Immature natural killer cell (primary cell): ENCODE measurements around the gene ECE2. TPM values are rescaled to one million over a fixed set of nuclear protein-coding genes. Genes with fewer than 3 reads are reported as not detected.

ENCODE experiments used
- DNase-seq, 3 donors: peaks; one replicate each; pipeline ENCODE4 v3.0.0; 2022; ENCODE audit warnings: mixed read lengths in 1 of 3
- H3K27ac Mint-ChIP-seq, 6 donors: one replicate each; pipeline ENCODE4 v1.8.0; 2020; ENCODE audit warnings: mixed read lengths in 6 of 6, mild to moderate bottlenecking in 5 of 6, inconsistent platforms in 4 of 6, moderate library complexity in 3 of 6
- H3K27me3 Mint-ChIP-seq, 3 donors: one replicate each; pipeline ENCODE4 v1.8.0; 2020 to 2021; ENCODE audit warnings: low read depth in 3 of 3, mild to moderate bottlenecking in 3 of 3, mixed read lengths in 3 of 3, moderate library complexity in 3 of 3, inconsistent platforms in 1 of 3
- H3K36me3 Mint-ChIP-seq, 3 donors: one replicate each; pipeline ENCODE4 v1.8.0; 2020; ENCODE audit warnings: mixed read lengths in 3 of 3, inconsistent platforms in 2 of 3, mild to moderate bottlenecking in 2 of 3
- H3K4me1 Mint-ChIP-seq, 2 donors: one replicate each; pipeline ENCODE4 v1.8.0; 2020; ENCODE audit warnings: inconsistent platforms in 2 of 2, mild to moderate bottlenecking in 2 of 2, mixed read lengths in 2 of 2, moderate library complexity in 1 of 2
- H3K4me3 Mint-ChIP-seq, 5 donors: one replicate each; pipeline ENCODE4 v1.8.0; 2020; ENCODE audit warnings: mild to moderate bottlenecking in 5 of 5, mixed read lengths in 5 of 5, inconsistent platforms in 3 of 5, moderate library complexity in 3 of 5
- H3K9me3 Mint-ChIP-seq, 6 donors: one replicate each; pipeline ENCODE4 v1.8.0; 2020; ENCODE audit warnings: mild to moderate bottlenecking in 6 of 6, mixed read lengths in 6 of 6, inconsistent platforms in 4 of 6, moderate library complexity in 3 of 6
- polyA plus RNA-seq, 3 donors: library from polyadenylated mRNA; unstranded; fragments of 300-500 nt; fragmentation: Illumina TruSeq; gene quantifications; one replicate each; pipeline ENCODE4 v1.2.3, GENCODE V29; 2021

Gene ECE2
- polyA plus RNA-seq, 3 donors from 2014 or later = not detected

GRCh38 chr3:184236033-184236410 lies 39.8 kb upstream of the ECE2 start:
- Mint-ChIP-seq H3K27me3 (peaks cover 9 to 20% (median 15%) of the 10 kb centered on the region in 3 donors), H3K36me3 (peaks cover 0 to 3% (median 0%) of the 10 kb centered on the region in 3 donors), H3K4me3 (no peak overlapping the region), H3K9me3 (no peaks in the 10 kb centered on the region), H3K4me1 (peaks cover 5 to 6% of the 10 kb centered on the region in 2 donors), H3K27ac (no peak overlapping the region)
- no peak for DNase-seq

- H3K27me3 Mint-ChIP-seq = peaks cover 5 to 13% (median 10%) of the 10 kb centered on the region in 3 donors
Observed at GRCh38 chr3:184236636-184237035, 39.2 kb upstream of the ECE2 start.

GRCh38 chr3:184237211-184237610 lies 38.6 kb upstream of the ECE2 start:
- Mint-ChIP-seq H3K27me3 (peaks cover 3 to 9% (median 5%) of the 10 kb centered on the region in 3 donors), H3K9me3 (no peaks in the 10 kb centered on the region), H3K27ac (no peak overlapping the region), H3K4me3 (no peak overlapping the region), H3K36me3 (peaks cover 0 to 1% (median 0%) of the 10 kb centered on the region in 3 donors), H3K4me1 (no peaks in the 10 kb centered on the region)
- no peak for DNase-seq

More at GRCh38 chr3:184236636-184237035, 39.2 kb upstream of the ECE2 start:
- Mint-ChIP-seq H3K36me3 (no peaks in the 10 kb centered on the region), H3K9me3 (no peaks in the 10 kb centered on the region), H3K4me3 (no peak overlapping the region), H3K27ac (no peak overlapping the region), H3K4me1 (no peaks in the 10 kb centered on the region)
- DNase-seq = no peak

GRCh38 chr3:184237807-184238206 lies 38.0 kb upstream of the ECE2 start:
- Mint-ChIP-seq H3K27me3 (peaks cover 3 to 5% (median 4%) of the 10 kb centered on the region in 3 donors), H3K36me3 (peaks cover 0 to 7% (median 1%) of the 10 kb centered on the region in 3 donors), H3K9me3 (no peaks in the 10 kb centered on the region), H3K4me1 (no peaks in the 10 kb centered on the region), H3K27ac (no peak overlapping the region), H3K4me3 (no peak overlapping the region)
- DNase-seq = no peak

GRCh38 chr3:184238246-184238818 lies 37.5 kb upstream of the ECE2 start:
- DNase-seq = no peak
- H3K27me3 Mint-ChIP-seq = peaks cover 3 to 4% (median 3%) of the 10 kb centered on the region in 3 donors
- H3K27ac Mint-ChIP-seq = no peak overlapping the region
- no peaks in the 10 kb centered on the region for H3K9me3 Mint-ChIP-seq
- no peaks in the 10 kb centered on the region for H3K4me1 Mint-ChIP-seq
- H3K4me3 Mint-ChIP-seq = no peak overlapping the region
- H3K36me3 Mint-ChIP-seq = peaks cover 0 to 12% (median 3%) of the 10 kb centered on the region in 3 donors

GRCh38 chr3:184239221-184239620 lies 36.6 kb upstream of the ECE2 start:
- H3K4me1 Mint-ChIP-seq = no peaks in the 10 kb centered on the region
- no peak overlapping the region for H3K27ac Mint-ChIP-seq
- H3K36me3 Mint-ChIP-seq = peaks cover 0 to 16% (median 3%) of the 10 kb centered on the region in 3 donors
- no peak for DNase-seq
- H3K4me3 Mint-ChIP-seq = no peak overlapping the region
- no peaks in the 10 kb centered on the region for H3K9me3 Mint-ChIP-seq
- H3K27me3 Mint-ChIP-seq = peaks cover 0 to 4% (median 3%) of the 10 kb centered on the region in 3 donors

GRCh38 chr3:184239708-184240107 lies 36.1 kb upstream of the ECE2 start:
- Mint-ChIP-seq H3K27ac (no peak overlapping the region), H3K4me3 (no peak overlapping the region), H3K27me3 (peaks cover 0 to 4% (median 3%) of the 10 kb centered on the region in 3 donors), H3K4me1 (no peaks in the 10 kb centered on the region), H3K36me3 (peaks cover 0 to 20% (median 3%) of the 10 kb centered on the region in 3 donors), H3K9me3 (no peaks in the 10 kb centered on the region)
- DNase-seq = no peak

- H3K36me3 Mint-ChIP-seq = peaks cover 3 to 24% (median 5%) of the 10 kb centered on the region in 3 donors
- DNase-seq = no peak
- no peak overlapping the region for H3K4me3 Mint-ChIP-seq
- H3K27me3 Mint-ChIP-seq = peaks cover 0 to 3% (median 1%) of the 10 kb centered on the region in 3 donors
- H3K27ac Mint-ChIP-seq = no peak overlapping the region
- H3K4me1 Mint-ChIP-seq = no peaks in the 10 kb centered on the region
- no peaks in the 10 kb centered on the region for H3K9me3 Mint-ChIP-seq
Observed at GRCh38 chr3:184240384-184241140, 35.3 kb upstream of the ECE2 start.

- H3K4me3 Mint-ChIP-seq = no peak overlapping the region
- H3K27ac Mint-ChIP-seq = no peak overlapping the region
- no peaks in the 10 kb centered on the region for H3K4me1 Mint-ChIP-seq
- peaks cover 0 to 3% (median 1%) of the 10 kb centered on the region in 3 donors for H3K27me3 Mint-ChIP-seq
- peaks cover 5 to 29% (median 6%) of the 10 kb centered on the region in 3 donors for H3K36me3 Mint-ChIP-seq
- no peak for DNase-seq
- H3K9me3 Mint-ChIP-seq = peaks cover 0 to 1% (median 0%) of the 10 kb centered on the region in 6 donors
Observed at GRCh38 chr3:184241141-184241446, 34.7 kb upstream of the ECE2 start.

- Mint-ChIP-seq H3K4me1 (no peaks in the 10 kb centered on the region), H3K4me3 (no peak overlapping the region), H3K36me3 (peaks cover 5 to 29% (median 6%) of the 10 kb centered on the region in 3 donors), H3K27ac (no peak overlapping the region), H3K9me3 (peaks cover 0 to 1% (median 0%) of the 10 kb centered on the region in 6 donors), H3K27me3 (peaks cover 0 to 3% (median 1%) of the 10 kb centered on the region in 3 donors)
- no peak for DNase-seq
Observed at GRCh38 chr3:184241447-184242296, 34.1 kb upstream of the ECE2 start.

- Mint-ChIP-seq H3K9me3 (peaks cover 0 to 1% (median 0%) of the 10 kb centered on the region in 6 donors), H3K4me3 (no peak overlapping the region), H3K4me1 (peaks cover 0 to 3% of the 10 kb centered on the region in 2 donors), H3K36me3 (peaks cover 5 to 29% (median 6%) of the 10 kb centered on the region in 3 donors), H3K27ac (no peak overlapping the region), H3K27me3 (peaks cover 0 to 3% (median 1%) of the 10 kb centered on the region in 3 donors)
- no peak for DNase-seq
Observed at GRCh38 chr3:184242297-184242685, 33.5 kb upstream of the ECE2 start.

- peaks cover 12 to 14% (median 12%) of the 10 kb centered on the region in 3 donors for H3K27me3 Mint-ChIP-seq
- H3K27ac Mint-ChIP-seq = peak within 1 kb of the TSS; percentile 88 to 97 (median 94)
- H3K4me3 Mint-ChIP-seq = peak within 1 kb of the TSS; percentile 90 to 98 (median 96)
- peaks cover 17 to 22% of the 10 kb centered on the region in 2 donors for H3K4me1 Mint-ChIP-seq
- peaks cover 3 to 13% (median 5%) of the 10 kb centered on the region in 3 donors for H3K36me3 Mint-ChIP-seq
- peak; percentile 83 to 85 (median 85) for DNase-seq
- peaks cover 0 to 1% (median 0%) of the 10 kb centered on the region in 6 donors for H3K9me3 Mint-ChIP-seq
Observed at GRCh38 chr3:184248454-184249411, 27.1 kb upstream of the ECE2 start, which contains the start of gene ALG3. TSS of gene ALG3 (minus strand) at chr3:184248962. CDS start at chr3:184248940, 22 bp downstream.
